ENCODE data around the gene ZSCAN22.

- TF ChIP-seq POLR2AphosphoS5 (IDR thresholded peaks at IDR 0.05) = no peak
- TF ChIP-seq CTCF (IDR thresholded peaks at IDR 0.05) = no peak
- no peak for TF ChIP-seq POLR2A (IDR thresholded peaks at IDR 0.05)
Observed at GRCh38 chr19:58307736-58308135, 19.1 kb upstream of the ZSCAN22 start.
